Tibial nerve (tissue), 4 donors: ENCODE data around the gene EFCAB8. TPM values are rescaled to one million over a fixed set of nuclear protein-coding genes. Genes with fewer than 3 reads are reported as not detected.

Experiments
- DNase-seq, 2 donors: peaks; one replicate each; pipeline ENCODE4 v3.0.0-alpha.2; 2019; ENCODE audit warnings: low spot score in 2 of 2
- H3K27ac ChIP-seq, 4 donors: fragments of 200-600 bp; sonication (generic) in 3 of 4; one replicate each; pipeline ENCODE4 v1.5.1; 2017 to 2019; ENCODE audit warnings: mild to moderate bottlenecking in 1 of 4
- H3K27me3 ChIP-seq, 2 donors: fragments of 200-600 bp; sonication (generic) in 1 of 2; one replicate each; pipeline versions ENCODE4 v1.5.1 to v1.6.0; 2017 to 2019
- H3K36me3 ChIP-seq, 3 donors: fragments of 200-600 bp; sonication (generic); one replicate each; pipeline ENCODE4 v1.5.1; 2018 to 2019
- H3K4me1 ChIP-seq, 4 donors: fragments of 200-600 bp; sonication (generic) in 3 of 4; one replicate each; pipeline ENCODE4 v1.5.1; 2017 to 2019
- H3K4me3 ChIP-seq, 4 donors: fragments of 200-600 bp; sonication (generic) in 3 of 4; one replicate each; pipeline ENCODE4 v1.5.1; 2017 to 2019; ENCODE audit warnings: mild to moderate bottlenecking in 1 of 4, moderate library complexity in 1 of 4
- H3K9me3 ChIP-seq, 4 donors: fragments of 200-600 bp; sonication (generic) in 3 of 4; one replicate each; pipeline ENCODE4 v1.5.1; 2017 to 2019
- EP300 ChIP-seq, 2 donors: sonication (generic); formaldehyde crosslinking; IDR thresholded peaks; one replicate each; pipeline ENCODE4 v1.6.1; 2017; ENCODE audit warnings: antibody characterized with exemption in 2 of 2, mild to moderate bottlenecking in 1 of 2
- POLR2A ChIP-seq, 2 donors: fragments of 450-650 bp; IDR thresholded peaks; one replicate each; pipeline ENCODE4 v1.6.1; 2017; ENCODE audit warnings: antibody characterized with exemption in 2 of 2, mild to moderate bottlenecking in 2 of 2, moderate library complexity in 2 of 2
- WGBS, 2 donors: methylation state at CpG; one replicate each; pipeline ENCODE4 v1.1.5; 2018; 5-methylcytosine and 5-hydroxymethylcytosine counted together
- total RNA-seq, 4 donors: library from RNA; depleted of rRNA; stranded (reverse); fragments of >200 nt; gene quantifications; one replicate each; pipeline ENCODE4 v1.1.0, GENCODE V29; 2016
- TF ChIP-seq, protein P1 (sequence below), 5 experiments: fragments of 200-600 bp in 3 of 5; fragments of 450-650 bp in 2 of 5; sonication (generic) in 3 of 5; IDR thresholded peaks; one replicate each; pipeline ENCODE4 v1.5.1; 2016 to 2019; ENCODE audit warnings: antibody characterized with exemption in 5 of 5, mild to moderate bottlenecking in 3 of 5, moderate library complexity in 2 of 5

The EFCAB8 gene
- total RNA-seq, 4 donors from 2014 or later = 0.30 to 0.87 TPM; not detected in 2

DNA sequence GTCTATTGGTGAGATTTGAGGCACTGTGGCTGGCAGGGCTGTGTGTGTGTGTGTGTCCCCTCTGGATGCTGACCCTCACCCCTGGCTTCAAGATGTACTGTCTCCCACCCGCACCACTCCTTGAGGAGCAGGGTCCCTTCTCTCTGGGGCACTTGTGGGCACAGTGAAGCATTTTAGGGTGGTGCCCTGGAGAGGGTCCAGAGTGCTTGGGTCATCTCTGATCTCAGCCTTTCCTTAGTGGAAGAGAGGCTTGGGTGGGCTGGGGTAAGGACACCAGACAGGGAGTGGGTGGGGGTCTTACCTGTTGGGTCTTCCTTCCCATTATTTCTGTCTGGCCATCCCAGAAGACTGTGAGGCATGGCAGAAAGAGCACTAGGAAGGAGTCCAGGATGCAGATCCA lies 66.1 kb downstream of the EFCAB8 start:
- DNase-seq = no peak

DNA sequence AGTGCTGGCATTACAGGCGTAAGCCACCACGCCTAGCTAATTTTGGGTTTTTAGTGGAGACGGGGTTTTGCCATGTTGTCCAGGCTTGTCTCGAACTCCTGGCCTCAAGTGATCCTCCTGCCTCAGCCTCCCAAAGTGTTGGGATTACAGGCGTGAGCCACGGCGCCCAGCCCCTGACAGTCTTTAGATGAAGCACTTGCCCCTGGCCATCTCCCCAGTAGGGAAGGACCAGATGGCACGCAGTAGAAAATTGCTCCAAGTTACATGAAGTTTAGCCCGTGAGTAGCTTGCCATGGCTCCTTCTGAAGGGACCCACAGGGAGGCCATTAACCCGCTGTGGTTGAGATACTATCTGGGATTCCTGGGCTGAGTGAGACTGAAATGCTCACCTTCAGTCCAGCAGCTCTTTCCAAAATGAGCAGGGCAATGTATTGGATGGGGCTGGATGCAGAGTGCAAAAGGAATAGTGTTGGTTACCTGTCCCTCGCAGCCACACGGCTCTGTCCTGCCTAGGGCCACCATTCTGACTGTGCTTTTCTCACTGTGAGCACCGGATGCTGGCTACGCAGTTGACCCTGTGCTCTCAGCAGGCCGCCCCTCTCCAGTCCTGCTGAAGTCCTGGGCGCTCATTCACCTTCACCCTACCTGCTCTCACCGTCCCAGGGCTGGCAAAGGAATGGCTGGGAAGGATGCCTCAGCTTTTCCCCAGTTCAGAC lies 66.9 kb downstream of the EFCAB8 start:
- Histone ChIP-seq H3K27me3 (no peaks in the 10 kb centered on the region), H3K27ac (no peak overlapping the region), H3K36me3 (no peaks in the 10 kb centered on the region), H3K4me1 (no peaks in the 10 kb centered on the region), H3K9me3 (no peaks in the 10 kb centered on the region), H3K4me3 (no peak overlapping the region)
- TF ChIP-seq POLR2A (IDR thresholded peaks at IDR 0.05) (no peak), EP300 (IDR thresholded peaks at IDR 0.05) (no peak)
- TF ChIP-seq, protein P1, sequence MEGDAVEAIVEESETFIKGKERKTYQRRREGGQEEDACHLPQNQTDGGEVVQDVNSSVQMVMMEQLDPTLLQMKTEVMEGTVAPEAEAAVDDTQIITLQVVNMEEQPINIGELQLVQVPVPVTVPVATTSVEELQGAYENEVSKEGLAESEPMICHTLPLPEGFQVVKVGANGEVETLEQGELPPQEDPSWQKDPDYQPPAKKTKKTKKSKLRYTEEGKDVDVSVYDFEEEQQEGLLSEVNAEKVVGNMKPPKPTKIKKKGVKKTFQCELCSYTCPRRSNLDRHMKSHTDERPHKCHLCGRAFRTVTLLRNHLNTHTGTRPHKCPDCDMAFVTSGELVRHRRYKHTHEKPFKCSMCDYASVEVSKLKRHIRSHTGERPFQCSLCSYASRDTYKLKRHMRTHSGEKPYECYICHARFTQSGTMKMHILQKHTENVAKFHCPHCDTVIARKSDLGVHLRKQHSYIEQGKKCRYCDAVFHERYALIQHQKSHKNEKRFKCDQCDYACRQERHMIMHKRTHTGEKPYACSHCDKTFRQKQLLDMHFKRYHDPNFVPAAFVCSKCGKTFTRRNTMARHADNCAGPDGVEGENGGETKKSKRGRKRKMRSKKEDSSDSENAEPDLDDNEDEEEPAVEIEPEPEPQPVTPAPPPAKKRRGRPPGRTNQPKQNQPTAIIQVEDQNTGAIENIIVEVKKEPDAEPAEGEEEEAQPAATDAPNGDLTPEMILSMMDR (IDR thresholded peaks at IDR 0.05) = no peak
- WGBS, 2 donors = 86% methylated on average over 17 of the region's 17 CpGs
- no peak for DNase-seq

More for the DNA sequence above, 66.1 kb downstream of the EFCAB8 start:
- no peak for TF ChIP-seq EP300 (IDR thresholded peaks at IDR 0.05)
- TF ChIP-seq POLR2A (IDR thresholded peaks at IDR 0.05) = no peak
- TF ChIP-seq, protein P1 (IDR thresholded peaks at IDR 0.05) = no peak
- Histone ChIP-seq H3K4me3 (no peak overlapping the region), H3K27ac (no peak overlapping the region), H3K36me3 (no peaks in the 10 kb centered on the region), H3K27me3 (no peaks in the 10 kb centered on the region), H3K4me1 (no peaks in the 10 kb centered on the region), H3K9me3 (no peaks in the 10 kb centered on the region)
- WGBS, 2 donors = 90 to 100% methylated on average over 1 of the region's 1 CpG

DNA sequence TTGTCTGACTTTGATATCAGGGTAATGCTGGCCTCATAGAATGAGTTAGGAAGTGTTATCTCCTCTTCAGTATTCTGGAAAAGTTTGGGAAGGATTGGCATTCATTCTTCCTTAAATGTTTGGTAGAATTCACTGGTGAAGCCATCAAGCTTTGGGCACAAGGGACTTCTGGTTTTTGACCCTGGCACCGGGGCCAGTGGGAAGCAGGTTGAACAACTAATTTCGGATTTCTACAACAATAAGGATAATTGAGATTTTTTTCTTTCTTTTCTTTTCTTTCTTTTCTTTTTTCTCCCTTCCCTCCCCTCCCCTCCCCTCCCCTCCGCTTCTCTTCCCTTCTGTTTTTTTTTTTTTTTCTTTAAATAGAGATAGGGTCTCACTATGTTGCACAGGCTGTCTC lies 70.4 kb downstream of the EFCAB8 start:
- no peaks in the 10 kb centered on the region for H3K4me1 ChIP-seq
- H3K36me3 ChIP-seq = no peaks in the 10 kb centered on the region
- H3K4me3 ChIP-seq = no peak overlapping the region
- no peak overlapping the region for H3K27ac ChIP-seq
- no peaks in the 10 kb centered on the region for H3K27me3 ChIP-seq
- TF ChIP-seq, protein P1 (IDR thresholded peaks at IDR 0.05) = no peak
- TF ChIP-seq POLR2A (IDR thresholded peaks at IDR 0.05) = no peak
- no peak for TF ChIP-seq EP300 (IDR thresholded peaks at IDR 0.05)
- no peaks in the 10 kb centered on the region for H3K9me3 ChIP-seq
- WGBS, 2 donors = 80 to 86% methylated on average over 3 of the region's 3 CpGs
- no peak for DNase-seq

DNA sequence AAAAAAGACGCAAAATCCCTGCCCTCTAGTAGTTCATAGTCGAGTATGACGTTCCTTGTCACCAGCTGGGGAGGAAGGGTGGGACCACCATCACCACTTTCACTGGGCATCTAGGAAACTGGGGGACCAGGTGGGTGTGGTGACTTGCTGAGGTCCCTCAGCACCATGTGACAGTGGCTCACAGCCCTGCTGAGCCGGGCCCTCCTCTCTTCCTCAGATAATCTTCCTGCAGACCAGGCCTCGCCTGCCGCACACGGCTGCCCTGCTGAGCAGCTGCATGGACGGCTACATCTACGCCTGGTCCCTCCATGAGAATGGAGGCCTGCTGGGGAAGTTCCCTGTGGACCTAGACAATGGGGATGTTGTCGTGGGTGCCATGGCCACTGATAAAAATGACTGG lies 71.5 kb downstream of the EFCAB8 start:
- no peak overlapping the region for H3K27ac ChIP-seq
- TF ChIP-seq, protein P1 (IDR thresholded peaks at IDR 0.05) = no peak
- TF ChIP-seq POLR2A (IDR thresholded peaks at IDR 0.05) = no peak
- no peak for TF ChIP-seq EP300 (IDR thresholded peaks at IDR 0.05)
- H3K4me3 ChIP-seq = no peak overlapping the region
- H3K9me3 ChIP-seq = no peaks in the 10 kb centered on the region
- no peaks in the 10 kb centered on the region for H3K27me3 ChIP-seq
- no peak for DNase-seq
- 80 to 92% methylated on average over 5 to 8 of the region's 10 CpGs for WGBS, 2 donors
- no peaks in the 10 kb centered on the region for H3K36me3 ChIP-seq
- no peaks in the 10 kb centered on the region for H3K4me1 ChIP-seq

DNA sequence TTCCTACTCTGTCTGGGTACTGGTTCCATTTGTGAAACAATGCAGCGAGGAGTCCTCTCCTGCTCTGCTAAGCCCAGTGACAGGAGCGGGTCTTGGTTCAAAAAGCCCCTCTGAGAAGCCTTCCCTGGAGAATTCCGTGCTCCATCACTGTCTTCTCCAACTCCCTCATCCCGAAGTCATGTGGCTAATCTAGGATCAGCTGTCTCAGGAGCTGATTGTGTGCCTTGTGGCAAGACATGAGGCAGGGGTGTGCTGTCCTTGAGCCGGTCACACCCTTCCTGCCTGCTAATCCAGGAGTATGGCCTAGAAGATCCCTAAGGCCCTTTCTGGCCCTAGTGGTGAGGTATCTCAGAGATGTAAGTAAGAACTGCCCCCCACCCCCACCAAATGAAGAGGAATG lies 72.0 kb downstream of the EFCAB8 start:
- no peak overlapping the region for H3K27ac ChIP-seq
- no peaks in the 10 kb centered on the region for H3K27me3 ChIP-seq
- DNase-seq = no peak
- no peaks in the 10 kb centered on the region for H3K9me3 ChIP-seq
- 80 to 89% methylated on average over 5 of the region's 5 CpGs for WGBS, 2 donors
- no peaks in the 10 kb centered on the region for H3K4me1 ChIP-seq
- no peak overlapping the region for H3K4me3 ChIP-seq
- H3K36me3 ChIP-seq = no peaks in the 10 kb centered on the region
- TF ChIP-seq POLR2A (IDR thresholded peaks at IDR 0.05) = no peak
- TF ChIP-seq EP300 (IDR thresholded peaks at IDR 0.05) = no peak
- TF ChIP-seq, protein P1 (IDR thresholded peaks at IDR 0.05) = no peak
